H1 (cell line): Measurements from ENCODE around the gene DKKL1. TPM values are rescaled to one million over a fixed set of nuclear protein-coding genes. Genes with fewer than 3 reads are reported as not detected.

Experiments used
- CTCF ChIA-PET: fragments of 300-600 bp; sonication (Branson Sonifier 250); formaldehyde crosslinking; loops from one replicate; lab custom pipeline; 2021; ENCODE audit not compliant: partially characterized antibody; lab: Charles Lee
- POLR2A ChIA-PET: fragments of 300-600 bp; sonication (Branson Sonifier 250); formaldehyde crosslinking; loops from one replicate; lab custom pipeline; 2021; ENCODE audit warnings: inconsistent platforms; ENCODE audit not compliant: partially characterized antibody; lab: Charles Lee
- DNase-seq, 2 experiments: peaks; one replicate each; pipeline versions ENCODE4 v3.0.0 to v3.0.0-alpha.2; 2010 to 2022; ENCODE audit warnings: low spot score in 2 of 2, low read depth in 1 of 2, mixed read lengths in 1 of 2
- FAIRE-seq: peaks from 2 replicates; lab custom pipeline; 2011; peaks lifted over from hg19 to GRCh38; lab: Jason Lieb, UNC
- H2AFZ ChIP-seq: 2 replicates; pipeline ENCODE4 v1.8.1; 2012; ENCODE audit warnings: low read length, inconsistent platforms
- H2AK5ac ChIP-seq: 2 replicates; pipeline ENCODE4 v1.6.1; 2013; ENCODE audit warnings: low read depth, low read length
- H2BK120ac ChIP-seq: replicated peaks from 2 replicates; pipeline ENCODE3; 2013; ENCODE audit warnings: low read depth, low read length, inconsistent platforms
- H2BK12ac ChIP-seq: 2 replicates; pipeline ENCODE4 v1.6.1; 2013; ENCODE audit warnings: low read depth, low read length
- H2BK15ac ChIP-seq: 2 replicates; pipeline ENCODE4 v1.6.1; 2013; ENCODE audit warnings: low read length
- H2BK20ac ChIP-seq: 2 replicates; pipeline ENCODE4 v1.6.1; 2013; ENCODE audit warnings: low read length
- H2BK5ac ChIP-seq: 2 replicates; pipeline ENCODE4 v1.6.1; 2013; ENCODE audit warnings: low read depth, low read length
- H3K14ac ChIP-seq: 2 replicates; pipeline ENCODE4 v1.6.1; 2013; ENCODE audit warnings: inconsistent platforms; ENCODE audit not compliant: insufficient read length
- H3K18ac ChIP-seq: 2 replicates; pipeline ENCODE4 v1.6.1; 2013; ENCODE audit warnings: low read length; ENCODE audit errors: extremely low read depth
- H3K23ac ChIP-seq: 2 replicates; pipeline ENCODE4 v1.6.1; 2013; ENCODE audit warnings: inconsistent platforms; ENCODE audit not compliant: insufficient read length
- H3K23me2 ChIP-seq: 2 replicates; pipeline ENCODE4 v1.6.1; 2013; ENCODE audit warnings: low read depth, low read length
- H3K27ac ChIP-seq: 2 replicates; pipeline ENCODE4 v1.6.1; 2011; ENCODE audit warnings: low read depth, low read length, inconsistent platforms
- H3K27me3 ChIP-seq, 4 experiments: replicated peaks in 1 of 4; 1 replicate in 1 of 4; 2 replicates in 3 of 4; pipeline versions ENCODE4 v1.6.1 to v1.8.1; 2011 to 2013; ENCODE audit warnings: low read length in 3 of 4, mild to moderate bottlenecking in 3 of 4, inconsistent platforms in 2 of 4, mixed read lengths in 2 of 4, moderate library complexity in 1 of 4; ENCODE audit not compliant: control insufficient read depth in 3 of 4, insufficient read depth in 3 of 4; ENCODE audit errors: extremely low read depth in 1 of 4
- H3K36me3 ChIP-seq, 4 experiments: 2 replicates each; pipeline versions ENCODE4 v1.6.1 to v1.8.1; 2011 to 2013; ENCODE audit warnings: mild to moderate bottlenecking in 4 of 4, low read length in 3 of 4, moderate library complexity in 2 of 4, control low read depth in 1 of 4, inconsistent platforms in 1 of 4; ENCODE audit not compliant: insufficient read depth in 4 of 4, control insufficient read depth in 2 of 4
- H3K4ac ChIP-seq: replicated peaks from 2 replicates; pipeline ENCODE3; 2013; ENCODE audit warnings: low read length, low read depth, mixed read lengths, inconsistent platforms; ENCODE audit not compliant: insufficient read length
- H3K4me1 ChIP-seq, 4 experiments: replicated peaks in 1 of 4; 1 replicate in 1 of 4; 2 replicates in 3 of 4; pipeline versions ENCODE4 v1.6.1 to v1.8.1; 2011 to 2013; ENCODE audit warnings: low read length in 3 of 4, inconsistent platforms in 2 of 4, mixed read lengths in 1 of 4; ENCODE audit not compliant: insufficient read depth in 4 of 4, control insufficient read depth in 3 of 4
- H3K4me2 ChIP-seq, 2 experiments: 2 replicates each; pipeline versions ENCODE4 v1.6.1 to v1.8.1; 2011 to 2013; ENCODE audit warnings: low read depth in 2 of 2, low read length in 2 of 2, control low read depth in 1 of 2, inconsistent platforms in 1 of 2, mild to moderate bottlenecking in 1 of 2; ENCODE audit not compliant: insufficient read depth in 1 of 2
- H3K4me3 ChIP-seq, 4 experiments: fragments of 200-600, 300-600 bp in 1 of 4; sonication (generic), shearing (Covaris generic), sonication (Bioruptor Twin) in 1 of 4; 2 replicates each; pipeline versions ENCODE4 v1.5.1 to v1.8.1; 2011 to 2016; ENCODE audit warnings: low read length in 4 of 4, low read depth in 3 of 4, control low read depth in 2 of 4, inconsistent platforms in 2 of 4, mild to moderate bottlenecking in 2 of 4, mixed read lengths in 1 of 4, moderate library complexity in 1 of 4; ENCODE audit not compliant: insufficient read depth in 2 of 4; ENCODE audit errors: extremely low read depth in 1 of 4
- H3K56ac ChIP-seq: replicated peaks from 2 replicates; pipeline ENCODE3; 2013; ENCODE audit warnings: low read depth, mild to moderate bottlenecking, mixed read lengths, low read length, inconsistent platforms; ENCODE audit not compliant: insufficient read length
- H3K79me1 ChIP-seq: 2 replicates; pipeline ENCODE4 v1.6.1; 2013; ENCODE audit warnings: low read depth, low read length, control low read depth
- H3K79me2 ChIP-seq, 2 experiments: 2 replicates each; pipeline versions ENCODE4 v1.6.1 to v1.8.1; 2012 to 2013; ENCODE audit warnings: low read length in 2 of 2, mild to moderate bottlenecking in 2 of 2, inconsistent platforms in 1 of 2; ENCODE audit not compliant: insufficient read depth in 2 of 2, control insufficient read depth in 1 of 2
- H3K9ac ChIP-seq, 4 experiments: replicated peaks in 1 of 4; 1 replicate in 1 of 4; 2 replicates in 3 of 4; pipeline versions ENCODE4 v1.6.1 to v1.8.1; 2011 to 2013; ENCODE audit warnings: low read depth in 3 of 4, low read length in 3 of 4, control low read depth in 2 of 4, mild to moderate bottlenecking in 2 of 4, moderate library complexity in 2 of 4, inconsistent platforms in 1 of 4; ENCODE audit errors: extremely low read depth in 1 of 4
- H3K9me3 ChIP-seq, 2 experiments: 2 replicates each; pipeline versions ENCODE4 v1.6.1 to v1.8.1; 2012 to 2013; ENCODE audit warnings: mild to moderate bottlenecking in 2 of 2, moderate library complexity in 2 of 2, control low read depth in 1 of 2, inconsistent platforms in 1 of 2, low read depth in 1 of 2, low read length in 1 of 2, mixed read lengths in 1 of 2; ENCODE audit not compliant: insufficient read depth in 2 of 2
- H4K20me1 ChIP-seq, 2 experiments: replicated peaks in 1 of 2; 2 replicates each; pipeline versions ENCODE3 to v1.8.1; 2011 to 2013; ENCODE audit warnings: inconsistent platforms in 2 of 2, low read length in 2 of 2, mild to moderate bottlenecking in 1 of 2; ENCODE audit not compliant: insufficient read depth in 2 of 2, control insufficient read depth in 1 of 2
- H4K5ac ChIP-seq: 2 replicates; pipeline ENCODE4 v1.6.1; 2013; ENCODE audit warnings: low read length, low read depth, mixed read lengths, inconsistent platforms; ENCODE audit not compliant: insufficient read length
- H4K8ac ChIP-seq: 2 replicates; pipeline ENCODE4 v1.8.0; 2013; ENCODE audit warnings: mild to moderate bottlenecking, moderate library complexity, low read length, inconsistent platforms; ENCODE audit not compliant: insufficient read depth; ENCODE audit errors: extremely low read depth
- H4K91ac ChIP-seq: replicated peaks from 2 replicates; pipeline ENCODE3; 2013; ENCODE audit warnings: low read length, mixed read lengths, inconsistent platforms; ENCODE audit not compliant: insufficient read length
- HDAC2 ChIP-seq, 2 experiments: fragments of 300-600 bp in 1 of 2; sonication (generic) in 1 of 2; IDR thresholded peaks; 2 replicates each; pipeline ENCODE4 v1.6.1; 2011 to 2012; ENCODE audit warnings: low read depth in 2 of 2, low read length in 2 of 2, mild to moderate bottlenecking in 2 of 2, moderate library complexity in 2 of 2, borderline replicate concordance in 1 of 2, inconsistent platforms in 1 of 2
- KDM1A ChIP-seq: fragments of 200-600, 300-600 bp; sonication (generic); IDR thresholded peaks from 2 replicates; pipeline ENCODE4 v1.7.1; 2016; ENCODE audit warnings: mild to moderate bottlenecking, low read length, borderline replicate concordance
- KDM4A ChIP-seq: IDR thresholded peaks from one replicate; pipeline ENCODE4 v1.7.1; 2012; ENCODE audit warnings: low read depth, mild to moderate bottlenecking, moderate library complexity, low read length, inconsistent platforms; ENCODE audit not compliant: severe bottlenecking
- KDM5A ChIP-seq: fragments of 200-600 bp; IDR thresholded peaks from 2 replicates; pipeline ENCODE4 v1.7.1; 2012; ENCODE audit warnings: mild to moderate bottlenecking, low read length, inconsistent platforms, mixed read lengths
- SIX5 ChIP-seq: IDR thresholded peaks from 2 replicates; pipeline ENCODE4 v1.6.1; 2011; ENCODE audit warnings: mild to moderate bottlenecking, low read depth, low read length
- TBP ChIP-seq: IDR thresholded peaks from 2 replicates; pipeline ENCODE4 v1.6.1; 2011; ENCODE audit warnings: low read depth, low read length, improper control_type of control experiment
- TEAD4 ChIP-seq: IDR thresholded peaks from 2 replicates; pipeline ENCODE4 v1.6.1; 2012; ENCODE audit warnings: low read depth, low read length, inconsistent platforms, mixed read lengths
- WGBS, 2 experiments: shearing (Covaris generic) in 1 of 2; methylation state at CpG; one replicate each; pipeline versions ENCODE4 v1.1.6 to v1.1.7; 2013 to 2015; ENCODE audit warnings: low lambda C conversion rate in 2 of 2, mixed read lengths in 2 of 2, inconsistent platforms in 1 of 2, low coverage in 1 of 2, missing lambda C conversion rate in 1 of 2; ENCODE audit not compliant: insufficient replicate concordance in 2 of 2, insufficient coverage in 1 of 2, insufficient read length in 1 of 2; ENCODE audit errors: extremely low coverage in 1 of 2, missing lambda C conversion rate in 1 of 2; 5-methylcytosine and 5-hydroxymethylcytosine counted together
- polyA plus RNA-seq, 7 experiments: library from polyadenylated mRNA; depleted of rRNA in 3 of 7; stranded (reverse) in 5 of 7; unstranded in 2 of 7; fragments of >200 nt in 5 of 7; fragments of 200-250 nt in 2 of 7; gene quantifications; 1 replicate in 5 of 7; 2 replicates in 1 of 7; 4 replicates in 1 of 7; pipeline versions ENCODE4 v1.2.1 to v1.2.3, GENCODE V29; 2011 to 2013; ENCODE audit warnings: missing spikeins in 2 of 7, mixed read lengths in 2 of 7
- total RNA-seq: library from RNA; stranded (reverse); fragmentation: NEBNext Ultra II Directional; extraction: Animal tissue kit (Norgen Biotek cat#: 25700); gene quantifications from 2 replicates; pipeline ENCODE4 v1.2.1, GENCODE V29; 2021
- TF ChIP-seq, protein P1 (sequence below): IDR thresholded peaks from 2 replicates; pipeline ENCODE4 v1.6.1; 2012; ENCODE audit warnings: inconsistent platforms

The DKKL1 gene
- total and polyA plus RNA-seq, 2 of the 8 experiments (the other 6 are each of a cell fraction or from before 2014, with no cell fraction given), result 2.6 to 6.8 TPM

DNA sequence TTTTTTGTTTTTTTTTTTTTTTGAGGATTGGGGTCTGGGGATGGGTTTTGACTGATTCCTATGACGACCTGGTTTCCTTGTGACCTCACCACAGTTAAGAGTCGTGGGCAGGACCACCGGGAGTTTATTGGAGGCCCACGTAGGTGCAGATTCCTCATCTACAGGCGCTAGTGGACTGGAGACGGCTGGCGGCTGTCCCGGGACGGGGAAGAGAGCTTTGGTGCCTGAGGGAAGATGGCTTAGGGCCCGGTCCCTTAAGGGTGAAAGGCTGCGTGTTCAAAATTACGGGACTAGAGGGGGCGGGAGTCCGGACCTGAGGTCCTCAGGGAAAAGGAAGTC lies 779 bp upstream of the DKKL1 start:
- peak overlapping the region; percentile 21 for H2BK120ac ChIP-seq
- peaks cover 8% of the 10 kb centered on the region; the same call in 1 of the 2 replicates for H3K23me2 ChIP-seq
- peak overlapping the region; percentile 57 for H4K5ac ChIP-seq
- no peak overlapping the region for H3K56ac ChIP-seq
- peaks cover 3 to 29% of the 10 kb centered on the region in 2 experiments; a peak in 3 of 4 replicates for H3K79me2 ChIP-seq
- peak overlapping the region in 3 of 4 experiments; percentile 38 to 47 (median 45); a peak in 4 of 7 replicates for H3K9ac ChIP-seq
- H3K4me1 ChIP-seq, result peaks cover 0 to 16% (median 9%) of the 10 kb centered on the region in 4 experiments; a peak in 5 of 7 replicates
- peaks cover 5% of the 10 kb centered on the region; the same call in 1 of the 2 replicates for H3K79me1 ChIP-seq
- H3K36me3 ChIP-seq, result peaks cover 9 to 19% (median 12%) of the 10 kb centered on the region in 4 experiments
- H3K4ac ChIP-seq, result no peak overlapping the region
- H3K27ac ChIP-seq, result 0 out of 2 replicates have a peak overlapping the region, but pooled peaks have one; percentile 31
- no peaks in the 10 kb centered on the region for H3K9me3 ChIP-seq
- no peaks in the 10 kb centered on the region for H4K20me1 ChIP-seq
- WGBS, 2 experiments, result 5% methylated on average over 14 of the region's 14 CpGs; no CpG with 5 or more reads in 1 of the 2 experiments
- H3K27me3 ChIP-seq, result no peaks in the 10 kb centered on the region
- H4K8ac ChIP-seq, result no peak overlapping the region
- DNase-seq (no peak), FAIRE-seq (no peak)
- no peak overlapping the region for H2BK12ac ChIP-seq
- H3K14ac ChIP-seq, result no peak overlapping the region
- peak overlapping the region; percentile 79 to 89 for H3K4me2 ChIP-seq
- TF ChIP-seq TBP, result no peak
- TF ChIP-seq KDM5A, result no peak
- TF ChIP-seq TEAD4, result no peak
- no peak for TF ChIP-seq KDM4A
- TF ChIP-seq HDAC2 (IDR thresholded peaks at IDR 0.05; ENCODE audit: borderline replicate concordance in 1 of 2, low read depth in 2 of 2, low read length in 2 of 2), result no peak
- TF ChIP-seq, protein P1, sequence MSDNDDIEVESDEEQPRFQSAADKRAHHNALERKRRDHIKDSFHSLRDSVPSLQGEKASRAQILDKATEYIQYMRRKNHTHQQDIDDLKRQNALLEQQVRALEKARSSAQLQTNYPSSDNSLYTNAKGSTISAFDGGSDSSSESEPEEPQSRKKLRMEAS, result no peak
- no peak for TF ChIP-seq KDM1A
- no peak for TF ChIP-seq SIX5
- no peak overlapping the region for H3K23ac ChIP-seq
- no peak overlapping the region for H2BK20ac ChIP-seq
- no peak overlapping the region for H2BK15ac ChIP-seq
- no peak overlapping the region for H2AK5ac ChIP-seq
- H2AFZ ChIP-seq, result no peak overlapping the region
- POLR2A ChIA-PET, result interaction anchor here (0.6 to 7.0 kb wide), 15 partner anchors 10 to 227 kb away, joined by 3 to 112 read pairs (median 3); partner anchors contain the start of genes ALDH16A1, CD37 and RPS11
- peak overlapping the region; percentile 32; the same call in 1 of the 2 replicates for H3K18ac ChIP-seq
- CTCF ChIA-PET, result interaction anchor here (0.9 to 1.3 kb wide), 2 partner anchors 12 to 73 kb away, joined by 3 read pairs; no protein-coding TSS in a partner anchor
- H2BK5ac ChIP-seq, result no peak overlapping the region
- peak overlapping the region; percentile 39 for H4K91ac ChIP-seq
- H3K4me3 ChIP-seq, result peak overlapping the region; percentile 92 to 95 (median 93); a peak in 7 of 8 replicates
